Metanephros (tissue), 1 donor: Measurements from ENCODE around the gene TM4SF20. TPM values are rescaled to one million over a fixed set of nuclear protein-coding genes. Genes with fewer than 3 reads are reported as not detected.

Source experiments
- total RNA-seq: library from RNA; depleted of rRNA; stranded (reverse); fragments of >200 nt; gene quantifications from one replicate; pipeline ENCODE4 v1.2.3, GENCODE V29; 2014

The TM4SF20 gene, protein sequence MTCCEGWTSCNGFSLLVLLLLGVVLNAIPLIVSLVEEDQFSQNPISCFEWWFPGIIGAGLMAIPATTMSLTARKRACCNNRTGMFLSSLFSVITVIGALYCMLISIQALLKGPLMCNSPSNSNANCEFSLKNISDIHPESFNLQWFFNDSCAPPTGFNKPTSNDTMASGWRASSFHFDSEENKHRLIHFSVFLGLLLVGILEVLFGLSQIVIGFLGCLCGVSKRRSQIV
- not detected for total RNA-seq

DNA sequence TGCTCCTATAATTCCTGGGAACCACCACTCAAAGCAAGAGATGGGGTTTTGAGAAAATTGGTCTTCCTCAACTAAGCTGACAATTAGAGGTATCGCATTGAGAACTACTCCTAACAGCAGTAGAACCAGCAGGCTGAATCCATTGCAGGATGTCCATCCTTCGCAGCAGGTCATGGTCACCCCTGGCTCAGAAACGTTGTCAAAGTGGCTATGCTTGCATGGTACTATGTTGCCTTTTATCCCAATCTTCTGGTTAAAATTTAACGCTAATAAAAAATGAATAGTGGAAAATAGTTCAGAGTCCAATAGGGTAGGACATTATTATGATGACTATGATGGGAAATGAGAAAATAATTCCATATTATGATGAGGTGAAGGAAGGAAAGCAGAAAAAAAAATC lies at the start of gene TM4SF20:
Gene TM4SF20, minus strand, starts transcription at position 212 of the 400 bp plus-strand sequence. Its CDS starts 38 bp downstream, at position 174.

DNA sequence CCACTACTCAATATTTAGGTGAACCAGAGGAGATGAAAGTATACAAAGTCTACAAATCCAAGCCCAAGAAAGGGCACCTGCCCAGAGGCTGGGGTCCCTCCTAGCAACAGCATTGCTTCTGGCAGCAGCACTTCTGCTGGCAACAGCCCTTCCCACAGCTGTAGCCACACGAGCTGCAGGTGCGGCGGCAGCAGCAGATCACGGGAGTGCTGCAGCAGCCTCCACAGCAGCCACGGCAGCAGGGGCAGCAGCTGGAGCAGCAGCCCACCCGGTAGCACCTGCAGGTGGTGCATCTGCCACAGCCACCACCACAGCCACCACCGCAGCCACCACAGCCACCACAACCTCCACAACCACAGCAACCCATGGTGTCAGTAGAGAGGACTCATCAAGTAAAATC lies 8.5 kb upstream of the TM4SF20 start, which contains the start of gene SCYGR1:
Gene SCYGR1, minus strand, starts transcription at position 367 of the 400 bp plus-strand sequence. Its CDS starts 0 bp downstream, at position 367.

DNA sequence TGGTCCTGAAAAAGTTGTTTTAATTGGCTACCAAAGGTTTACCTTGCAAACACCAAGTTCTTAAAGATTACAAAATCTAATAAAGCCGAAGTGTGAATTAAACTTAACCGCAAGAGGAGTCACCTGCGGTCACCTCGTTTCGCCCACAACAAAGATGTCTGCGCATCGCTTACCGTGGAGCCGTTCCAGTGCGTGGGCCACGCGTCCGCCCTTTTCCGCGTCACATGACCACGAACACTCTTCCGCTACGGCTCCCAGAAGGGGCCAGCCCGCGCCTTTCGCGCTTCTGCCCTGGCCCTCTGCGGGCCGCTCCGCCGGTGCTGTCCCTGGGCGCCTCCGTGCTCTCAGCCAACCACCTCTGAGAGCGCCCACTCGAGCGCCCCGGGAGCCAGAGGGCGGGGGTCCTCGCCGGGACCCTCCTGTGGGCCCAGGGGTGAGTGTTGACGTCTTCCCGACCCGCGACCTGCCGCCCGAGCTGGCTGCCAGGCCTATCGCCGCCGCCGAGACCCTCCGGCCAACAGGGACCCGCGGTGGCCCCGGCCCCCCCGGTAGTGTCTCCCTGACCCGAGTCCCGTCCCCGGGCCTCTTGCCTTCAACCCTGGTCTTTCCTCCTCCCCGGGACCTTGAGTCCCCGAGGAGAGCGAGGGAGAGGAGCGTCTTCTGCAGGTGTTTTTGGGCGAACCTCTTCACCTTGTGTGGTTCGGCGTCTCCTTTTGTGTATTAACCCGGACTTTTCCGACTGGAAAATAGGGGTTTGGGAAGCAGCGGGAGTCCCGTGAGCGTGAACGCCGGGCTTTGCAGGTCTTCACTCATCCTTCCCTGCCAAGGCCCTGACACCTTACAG lies 53.9 kb downstream of the TM4SF20 start, which contains the start of gene MFF:
Gene MFF, plus strand, starts transcription at position 257 of the 844 bp plus-strand sequence. CDS start 5,415 bp downstream, outside the sequence.

Other genes starting within 250 kb of the TM4SF20 start
- 38.8 TPM for gene COL4A4, start 215.1 kb downstream of the TM4SF20 start, total RNA-seq
- 44.4 TPM for gene COL4A3, start 214.7 kb downstream of the TM4SF20 start, total RNA-seq
- gene MFF, start 54.1 kb downstream of the TM4SF20 start, total RNA-seq: 95.1 TPM
- not detected for gene SCYGR1, start 8.6 kb upstream of the TM4SF20 start, total RNA-seq
- 79.8 TPM for gene AGFG1, start 92.8 kb upstream of the TM4SF20 start, total RNA-seq
- not detected for gene SCYGR2, start 219.6 kb upstream of the TM4SF20 start, total RNA-seq
- gene SCYGR3, start 235.5 kb upstream of the TM4SF20 start, total RNA-seq: not detected
- not detected for gene SCYGR4, start 238.2 kb upstream of the TM4SF20 start, total RNA-seq